A549 (cell line): ENCODE measurements around the gene MYLIP.

ENCODE experiments used
- HOXA7 ChIP-seq: fragments of 250-450 bp; sonication (Bioruptor Pico); IDR thresholded peaks from 2 replicates; pipeline ENCODE4 v1.5.0; 2020; ENCODE audit warnings: mild to moderate bottlenecking, moderate library complexity
- HOXB13 ChIP-seq: fragments of 250-450 bp; sonication (Bioruptor Pico); IDR thresholded peaks from 2 replicates; pipeline ENCODE4 v1.5.0; 2020; ENCODE audit warnings: low read depth, mild to moderate bottlenecking, moderate library complexity
- MAFK ChIP-seq: fragments of 450-650 bp; IDR thresholded peaks from 2 replicates; pipeline ENCODE4 v1.6.1; 2014; ENCODE audit not compliant: partially characterized antibody
- POLR2A ChIP-seq: IDR thresholded peaks from 2 replicates; pipeline ENCODE4 v1.6.1; 2012; ENCODE audit warnings: mild to moderate bottlenecking, low read length
- RFX5 ChIP-seq: fragments of 450-650 bp; IDR thresholded peaks from 2 replicates; pipeline ENCODE4 v1.7.1; 2014; ENCODE audit warnings: antibody characterized with exemption, mild to moderate bottlenecking, moderate library complexity
- RNF2 ChIP-seq: fragments of 200-600 bp; sonication (generic); IDR thresholded peaks from 2 replicates; pipeline ENCODE4 v1.6.1; 2016; ENCODE audit warnings: low read depth, mild to moderate bottlenecking, antibody characterized with exemption, moderate library complexity, borderline replicate concordance
- TF ChIP-seq, protein P1 (sequence below): fragments of >200 bp; sonication (Bioruptor Twin); formaldehyde crosslinking; IDR thresholded peaks from 3 replicates; pipeline ENCODE4 v1.5.1; 2016
- TF ChIP-seq, protein P2 (sequence below): IDR thresholded peaks from 2 replicates; pipeline ENCODE4 v1.6.1; 2012

DNA sequence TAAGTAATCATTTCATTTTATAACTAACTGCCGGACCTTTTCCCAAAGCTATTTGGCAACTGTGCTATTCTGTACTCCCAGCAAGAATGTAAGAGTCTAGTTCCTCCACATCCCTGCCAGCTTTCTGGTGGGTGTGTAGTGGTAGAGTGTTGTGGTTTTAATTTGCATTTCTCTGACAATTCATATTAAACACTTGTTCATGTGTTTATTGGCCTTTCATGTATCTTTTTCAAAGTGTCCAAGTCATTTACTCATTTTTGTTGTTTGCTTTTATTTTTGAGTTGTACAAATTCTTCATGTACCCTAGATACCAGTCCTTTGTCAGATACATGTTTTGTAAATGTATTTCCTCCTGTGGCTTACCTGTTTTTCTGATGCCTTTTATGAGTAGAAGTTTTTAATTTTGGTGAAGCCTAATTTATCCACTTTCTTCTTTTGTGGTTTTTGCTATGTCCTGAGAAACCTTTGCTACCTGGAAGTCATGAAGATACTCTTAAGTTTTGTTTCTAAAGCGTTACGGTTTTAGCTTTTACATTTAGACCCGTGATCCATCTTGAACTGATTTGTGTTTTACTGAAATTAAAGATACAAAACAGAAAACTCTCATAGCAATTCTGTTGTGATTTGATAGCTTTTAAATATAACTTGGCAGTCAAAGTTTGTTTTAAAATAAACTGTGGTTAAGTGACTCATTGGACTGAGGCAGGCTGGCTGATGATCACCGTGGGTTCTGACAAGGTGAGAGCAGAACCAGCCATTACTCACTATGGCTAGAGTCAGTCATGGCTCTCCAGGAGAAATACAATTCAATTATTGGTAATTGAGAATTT lies 8.0 kb downstream of the MYLIP start:
- TF ChIP-seq, protein P1, sequence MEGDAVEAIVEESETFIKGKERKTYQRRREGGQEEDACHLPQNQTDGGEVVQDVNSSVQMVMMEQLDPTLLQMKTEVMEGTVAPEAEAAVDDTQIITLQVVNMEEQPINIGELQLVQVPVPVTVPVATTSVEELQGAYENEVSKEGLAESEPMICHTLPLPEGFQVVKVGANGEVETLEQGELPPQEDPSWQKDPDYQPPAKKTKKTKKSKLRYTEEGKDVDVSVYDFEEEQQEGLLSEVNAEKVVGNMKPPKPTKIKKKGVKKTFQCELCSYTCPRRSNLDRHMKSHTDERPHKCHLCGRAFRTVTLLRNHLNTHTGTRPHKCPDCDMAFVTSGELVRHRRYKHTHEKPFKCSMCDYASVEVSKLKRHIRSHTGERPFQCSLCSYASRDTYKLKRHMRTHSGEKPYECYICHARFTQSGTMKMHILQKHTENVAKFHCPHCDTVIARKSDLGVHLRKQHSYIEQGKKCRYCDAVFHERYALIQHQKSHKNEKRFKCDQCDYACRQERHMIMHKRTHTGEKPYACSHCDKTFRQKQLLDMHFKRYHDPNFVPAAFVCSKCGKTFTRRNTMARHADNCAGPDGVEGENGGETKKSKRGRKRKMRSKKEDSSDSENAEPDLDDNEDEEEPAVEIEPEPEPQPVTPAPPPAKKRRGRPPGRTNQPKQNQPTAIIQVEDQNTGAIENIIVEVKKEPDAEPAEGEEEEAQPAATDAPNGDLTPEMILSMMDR, result no peak
- TF ChIP-seq, protein P2, sequence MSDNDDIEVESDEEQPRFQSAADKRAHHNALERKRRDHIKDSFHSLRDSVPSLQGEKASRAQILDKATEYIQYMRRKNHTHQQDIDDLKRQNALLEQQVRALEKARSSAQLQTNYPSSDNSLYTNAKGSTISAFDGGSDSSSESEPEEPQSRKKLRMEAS, result no peak
- TF ChIP-seq POLR2A (no peak), HOXA7 (CRISPR knock-in tag) (no peak), RFX5 (no peak), MAFK (no peak), RNF2 (no peak), HOXB13 (no peak)
